ENCODE measurements around the gene STX8. TPM values are rescaled to one million over a fixed set of nuclear protein-coding genes. Genes with fewer than 3 reads are reported as not detected.

Gene STX8
- total RNA-seq, 2 experiments from 2014 or later, result 60.6 to 68.0 TPM

- no peak for DNase-seq
- Mint-ChIP-seq H3K27me3 (ENCODE audit: low read depth) (no peaks in the 10 kb centered on the region), H3K36me3 (ENCODE audit: low read depth) (no peaks in the 10 kb centered on the region), H3K4me1 (ENCODE audit: low read depth) (no peaks in the 10 kb centered on the region), H3K4me3 (no peak overlapping the region), H3K9me3 (no peaks in the 10 kb centered on the region), H3K27ac (no peak overlapping the region)
- CTCF ChIA-PET, result no interaction called here
- intact Hi-C loops (cut with micrococcal nuclease), result no loop called here
These were observed 342.9 kb downstream of the STX8 start for GRCh38 chr17:9232591-9233270.

GRCh38 chr17:9232155-9232475 is 343.5 kb downstream of the STX8 start:
- H3K27ac Mint-ChIP-seq, result no peak overlapping the region
- CTCF ChIA-PET, result no interaction called here
- H3K27me3 Mint-ChIP-seq (ENCODE audit: low read depth), result no peaks in the 10 kb centered on the region
- DNase-seq, result no peak
- no peaks in the 10 kb centered on the region for H3K4me1 Mint-ChIP-seq (ENCODE audit: low read depth)
- intact Hi-C loops (cut with micrococcal nuclease), result no loop called here
- no peaks in the 10 kb centered on the region for H3K36me3 Mint-ChIP-seq (ENCODE audit: low read depth)
- no peak overlapping the region for H3K4me3 Mint-ChIP-seq
- H3K9me3 Mint-ChIP-seq, result no peaks in the 10 kb centered on the region

- Mint-ChIP-seq H3K27me3 (ENCODE audit: low read depth) (no peaks in the 10 kb centered on the region), H3K4me3 (no peak overlapping the region), H3K9me3 (no peaks in the 10 kb centered on the region), H3K4me1 (ENCODE audit: low read depth) (peaks cover under 1% of the 10 kb centered on the region), H3K36me3 (ENCODE audit: low read depth) (no peaks in the 10 kb centered on the region), H3K27ac (no peak overlapping the region)
- DNase-seq, result no peak
- intact Hi-C loops (cut with micrococcal nuclease), result no loop called here
- CTCF ChIA-PET, result no interaction called here
These were observed 344.0 kb downstream of the STX8 start for GRCh38 chr17:9231449-9232154.

- Mint-ChIP-seq H3K4me3 (no peak overlapping the region), H3K4me1 (ENCODE audit: low read depth) (peaks cover 3% of the 10 kb centered on the region), H3K27me3 (ENCODE audit: low read depth) (no peaks in the 10 kb centered on the region), H3K9me3 (no peaks in the 10 kb centered on the region), H3K27ac (no peak overlapping the region), H3K36me3 (ENCODE audit: low read depth) (no peaks in the 10 kb centered on the region)
- no peak for DNase-seq
- intact Hi-C loops (cut with micrococcal nuclease), result no loop called here
- CTCF ChIA-PET, result interaction anchor here (0.7 kb wide), 1 partner anchor 29 kb away, joined by 4 read pairs; no protein-coding TSS in a partner anchor
These were observed 344.8 kb downstream of the STX8 start for GRCh38 chr17:9230861-9231260.

GRCh38 chr17:9230346-9230745 is 345.3 kb downstream of the STX8 start:
- no peaks in the 10 kb centered on the region for H3K36me3 Mint-ChIP-seq (ENCODE audit: low read depth)
- no peaks in the 10 kb centered on the region for H3K27me3 Mint-ChIP-seq (ENCODE audit: low read depth)
- no peak overlapping the region for H3K4me3 Mint-ChIP-seq
- intact Hi-C loops (cut with micrococcal nuclease), result no loop called here
- no peak overlapping the region for H3K27ac Mint-ChIP-seq
- peaks cover 3% of the 10 kb centered on the region for H3K4me1 Mint-ChIP-seq (ENCODE audit: low read depth)
- no peak for DNase-seq
- H3K9me3 Mint-ChIP-seq, result no peaks in the 10 kb centered on the region
- CTCF ChIA-PET, result interaction anchor here (0.7 kb wide), 1 partner anchor 29 kb away, joined by 4 read pairs; no protein-coding TSS in a partner anchor

GRCh38 chr17:9229826-9230201 is 345.8 kb downstream of the STX8 start:
- CTCF ChIA-PET, result no interaction called here
- intact Hi-C loops (cut with micrococcal nuclease), result no loop called here
- Mint-ChIP-seq H3K36me3 (ENCODE audit: low read depth) (no peaks in the 10 kb centered on the region), H3K27ac (no peak overlapping the region), H3K27me3 (ENCODE audit: low read depth) (no peaks in the 10 kb centered on the region), H3K9me3 (no peaks in the 10 kb centered on the region), H3K4me1 (ENCODE audit: low read depth) (peaks cover 4% of the 10 kb centered on the region), H3K4me3 (no peak overlapping the region)
- no peak for DNase-seq

GRCh38 chr17:9229160-9229825 is 346.3 kb downstream of the STX8 start:
- intact Hi-C loops (cut with micrococcal nuclease), result no loop called here
- no peaks in the 10 kb centered on the region for H3K9me3 Mint-ChIP-seq
- no peak for DNase-seq
- CTCF ChIA-PET, result no interaction called here
- no peak overlapping the region for H3K4me3 Mint-ChIP-seq
- no peaks in the 10 kb centered on the region for H3K36me3 Mint-ChIP-seq (ENCODE audit: low read depth)
- no peak overlapping the region for H3K27ac Mint-ChIP-seq
- peaks cover 5% of the 10 kb centered on the region for H3K4me1 Mint-ChIP-seq (ENCODE audit: low read depth)
- H3K27me3 Mint-ChIP-seq (ENCODE audit: low read depth), result no peaks in the 10 kb centered on the region

- DNase-seq, result no peak
- no peak overlapping the region for H3K4me3 Mint-ChIP-seq
- CTCF ChIA-PET, result no interaction called here
- no peak overlapping the region for H3K27ac Mint-ChIP-seq
- no peaks in the 10 kb centered on the region for H3K27me3 Mint-ChIP-seq (ENCODE audit: low read depth)
- H3K9me3 Mint-ChIP-seq, result no peaks in the 10 kb centered on the region
- intact Hi-C loops (cut with micrococcal nuclease), result no loop called here
- H3K4me1 Mint-ChIP-seq (ENCODE audit: low read depth), result peaks cover 5% of the 10 kb centered on the region
- H3K36me3 Mint-ChIP-seq (ENCODE audit: low read depth), result no peaks in the 10 kb centered on the region
These were observed 347.0 kb downstream of the STX8 start for GRCh38 chr17:9228408-9229159.

- intact Hi-C loops (cut with micrococcal nuclease), result loop anchor here (1.0 kb wide), 1 partner anchor 62 kb away; no protein-coding TSS in a partner anchor
- H3K4me1 Mint-ChIP-seq (ENCODE audit: low read depth), result peaks cover 5% of the 10 kb centered on the region
These were observed 347.7 kb downstream of the STX8 start for GRCh38 chr17:9227819-9228407.

GRCh38 chr17:9226794-9227135 is 348.9 kb downstream of the STX8 start:
- H3K36me3 Mint-ChIP-seq (ENCODE audit: low read depth), result no peaks in the 10 kb centered on the region
- H3K27ac Mint-ChIP-seq, result no peak overlapping the region
- CTCF ChIA-PET, result no interaction called here
- H3K4me1 Mint-ChIP-seq (ENCODE audit: low read depth), result peaks cover 5% of the 10 kb centered on the region
- no peaks in the 10 kb centered on the region for H3K9me3 Mint-ChIP-seq
- DNase-seq, result peak; percentile 80
- no peak overlapping the region for H3K4me3 Mint-ChIP-seq
- intact Hi-C loops (cut with micrococcal nuclease), result loop anchor here (1.0 kb wide), 1 partner anchor 64 kb away; no protein-coding TSS in a partner anchor
- H3K27me3 Mint-ChIP-seq (ENCODE audit: low read depth), result no peaks in the 10 kb centered on the region

More at GRCh38 chr17:9227819-9228407, 347.7 kb downstream of the STX8 start:
- no peaks in the 10 kb centered on the region for H3K9me3 Mint-ChIP-seq
- no peaks in the 10 kb centered on the region for H3K36me3 Mint-ChIP-seq (ENCODE audit: low read depth)
- H3K4me3 Mint-ChIP-seq, result no peak overlapping the region
- no peak for DNase-seq
- no peaks in the 10 kb centered on the region for H3K27me3 Mint-ChIP-seq (ENCODE audit: low read depth)
- no peak overlapping the region for H3K27ac Mint-ChIP-seq
- CTCF ChIA-PET, result no interaction called here

GRCh38 chr17:9226130-9226793 is 349.4 kb downstream of the STX8 start:
- H3K4me1 Mint-ChIP-seq (ENCODE audit: low read depth), result peaks cover 5% of the 10 kb centered on the region
- no peak overlapping the region for H3K4me3 Mint-ChIP-seq
- H3K9me3 Mint-ChIP-seq, result no peaks in the 10 kb centered on the region
- intact Hi-C loops (cut with micrococcal nuclease), result no loop called here
- no peaks in the 10 kb centered on the region for H3K36me3 Mint-ChIP-seq (ENCODE audit: low read depth)
- no peak for DNase-seq
- CTCF ChIA-PET, result no interaction called here
- H3K27ac Mint-ChIP-seq, result no peak overlapping the region
- no peaks in the 10 kb centered on the region for H3K27me3 Mint-ChIP-seq (ENCODE audit: low read depth)
